Mucosa of rectum (tissue), 2 donors: ENCODE results near the gene CLASRP.
A peak's percentile ranks its signal among the peaks of the same experiment; 100 is the strongest.
"Not testable (repeated sequence)": the region's sequence is repeated elsewhere in the genome, so short reads cannot be mapped to it uniquely, and the experiment has no call there.

ENCODE experiments used
- H3K27ac ChIP-seq, 2 donors: one replicate each; pipeline ENCODE4 v1.7.0; 2013; ENCODE audit warnings: inconsistent platforms in 2 of 2, low read depth in 2 of 2, low read length in 2 of 2
- H3K27me3 ChIP-seq, 2 donors: one replicate each; pipeline ENCODE4 v1.7.0; 2013; ENCODE audit warnings: low read length in 2 of 2; ENCODE audit not compliant: control insufficient read depth in 2 of 2, insufficient read depth in 2 of 2
- H3K36me3 ChIP-seq, 2 donors: one replicate each; pipeline ENCODE4 v1.7.0; 2013; ENCODE audit warnings: low read length in 2 of 2; ENCODE audit not compliant: control insufficient read depth in 2 of 2, insufficient read depth in 2 of 2
- H3K4me1 ChIP-seq, 2 donors: one replicate each; pipeline ENCODE4 v1.7.0; 2013; ENCODE audit warnings: low read length in 2 of 2, mild to moderate bottlenecking in 1 of 2; ENCODE audit not compliant: control insufficient read depth in 2 of 2, insufficient read depth in 2 of 2
- H3K4me3 ChIP-seq, 2 donors: one replicate each; pipeline ENCODE4 v1.7.0; 2013; ENCODE audit warnings: low read length in 2 of 2
- H3K9ac ChIP-seq, 2 donors: one replicate each; pipeline ENCODE4 v1.7.0; 2013; ENCODE audit warnings: low read length in 2 of 2, low read depth in 1 of 2, mild to moderate bottlenecking in 1 of 2
- H3K9me3 ChIP-seq, 2 donors: one replicate each; pipeline ENCODE4 v1.7.0; 2013; ENCODE audit warnings: low read length in 2 of 2; ENCODE audit not compliant: control insufficient read depth in 2 of 2
- donor health status: healthy.
- donor health status: Normal muscosa, but diverticular disease.

Gene CLASRP

DNA sequence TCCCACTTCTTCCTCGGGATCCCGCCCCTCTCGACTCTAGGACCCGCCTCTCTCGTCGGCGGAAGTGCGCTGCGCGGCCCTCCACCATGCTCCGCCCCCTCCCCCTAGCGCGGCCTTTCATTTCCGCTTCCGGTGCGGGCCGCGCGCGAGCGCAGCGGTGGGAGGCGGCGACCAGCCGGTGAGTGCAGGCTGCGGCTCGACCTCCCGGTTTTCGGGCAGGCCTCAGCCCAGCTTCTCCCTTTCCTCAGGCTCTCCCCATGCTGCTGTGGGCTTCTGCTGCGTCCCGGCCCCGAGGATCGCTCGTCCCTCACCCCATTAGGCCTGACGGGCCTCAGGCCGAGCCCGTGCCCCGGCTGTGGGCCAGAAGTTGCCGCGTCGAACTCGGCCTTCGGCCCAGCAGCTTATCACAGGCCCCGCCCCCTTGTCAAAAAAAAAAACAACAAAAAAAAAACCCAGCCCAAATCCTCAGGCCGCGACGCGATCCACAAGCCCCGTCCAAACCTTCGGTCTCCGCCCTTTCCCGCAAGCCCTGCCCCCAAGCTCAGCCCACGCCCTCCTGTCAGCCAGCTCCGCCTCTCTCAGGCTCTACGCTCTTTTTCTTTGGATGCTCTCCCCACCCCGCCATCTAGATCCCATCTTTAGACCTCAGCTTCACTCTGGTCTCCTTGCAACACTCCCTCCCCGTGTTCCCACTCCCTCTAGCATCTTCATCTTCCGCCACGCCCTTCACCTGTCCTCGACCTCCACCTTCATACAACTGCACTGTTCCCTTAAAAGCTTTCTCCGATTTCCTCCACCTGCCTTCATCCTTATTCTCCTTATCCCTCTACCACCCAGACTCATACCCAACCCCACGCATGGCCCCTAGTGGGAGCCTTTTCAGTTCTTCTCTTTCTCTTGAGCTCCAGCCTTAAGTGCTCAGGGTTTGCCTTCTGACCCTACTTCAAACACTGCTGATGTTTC is at the start of gene CLASRP:
Gene CLASRP, plus strand, starts transcription at position 115 of the 963 bp plus-strand sequence. CDS start 1,168 bp downstream, outside the sequence.
- H3K9ac ChIP-seq, result peak within 1 kb of the TSS; percentile 96 to 97
- H3K27ac ChIP-seq, result peak within 1 kb of the TSS; percentile 98 to 99
- peaks cover 33 to 48% of the 10 kb centered on the region in 2 donors for H3K36me3 ChIP-seq
- peak within 1 kb of the TSS; percentile 82 to 86 for H3K4me3 ChIP-seq
- no peaks in the 10 kb centered on the region for H3K9me3 ChIP-seq
- peaks cover 12 to 18% of the 10 kb centered on the region in 2 donors for H3K4me1 ChIP-seq
- H3K27me3 ChIP-seq, result no peaks in the 10 kb centered on the region

GRCh38 chr19:44990459-44990858 is 48.4 kb upstream of the CLASRP start:
- no peak overlapping the region for H3K9ac ChIP-seq
- H3K27ac ChIP-seq, result no peak overlapping the region
- H3K36me3 ChIP-seq, result peaks cover 41 to 56% of the 10 kb centered on the region in 2 donors
- H3K4me1 ChIP-seq, result peaks cover 0 to 2% of the 10 kb centered on the region in 2 donors
- no peak overlapping the region for H3K4me3 ChIP-seq
- no peaks in the 10 kb centered on the region for H3K9me3 ChIP-seq
- no peaks in the 10 kb centered on the region for H3K27me3 ChIP-seq

- H3K4me3 ChIP-seq, result no peak overlapping the region
- no peak overlapping the region for H3K27ac ChIP-seq
- H3K36me3 ChIP-seq, result peaks cover 41 to 51% of the 10 kb centered on the region in 2 donors
- no peak overlapping the region for H3K9ac ChIP-seq
- H3K4me1 ChIP-seq, result peaks cover 0 to 2% of the 10 kb centered on the region in 2 donors
- no peaks in the 10 kb centered on the region for H3K27me3 ChIP-seq
- no peaks in the 10 kb centered on the region for H3K9me3 ChIP-seq
Observed at GRCh38 chr19:44990966-44991365, 47.9 kb upstream of the CLASRP start.

DNA sequence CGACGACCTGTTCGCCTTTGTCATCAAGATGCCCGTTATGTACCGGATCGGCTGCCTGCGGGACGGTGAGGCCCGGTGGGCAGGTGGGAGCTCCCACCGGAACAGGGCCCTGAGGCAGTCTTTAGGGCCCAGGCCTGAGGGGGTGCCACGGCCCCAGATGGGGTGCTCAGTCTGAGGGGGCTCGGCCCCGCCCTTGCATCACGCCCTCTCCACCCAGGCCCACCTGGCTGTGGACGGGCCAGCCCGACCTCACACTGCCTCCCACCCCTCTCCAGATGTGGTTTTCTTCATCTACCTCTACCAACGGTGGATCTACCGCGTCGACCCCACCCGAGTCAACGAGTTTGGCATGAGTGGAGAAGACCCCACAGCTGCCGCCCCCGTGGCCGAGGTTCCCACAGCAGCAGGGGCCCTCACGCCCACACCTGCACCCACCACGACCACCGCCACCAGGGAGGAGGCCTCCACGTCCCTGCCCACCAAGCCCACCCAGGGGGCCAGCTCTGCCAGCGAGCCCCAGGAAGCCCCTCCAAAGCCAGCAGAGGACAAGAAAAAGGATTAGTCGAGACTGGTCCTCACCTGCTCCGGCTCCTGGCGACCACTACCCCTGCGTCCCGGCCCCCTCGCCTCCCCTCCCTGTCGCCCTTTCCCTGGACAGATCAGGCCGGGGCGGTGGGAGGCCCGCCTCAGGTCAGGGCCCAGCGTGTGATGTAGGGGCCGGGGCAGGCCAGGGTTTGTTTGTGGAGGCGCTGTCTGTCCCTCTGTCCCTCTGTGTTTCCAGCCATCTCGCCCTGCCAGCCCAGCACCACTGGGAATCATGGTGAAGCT is 46.3 kb upstream of the CLASRP start:
- Histone ChIP-seq H3K9ac (no peak overlapping the region), H3K27ac (no peak overlapping the region), H3K27me3 (no peaks in the 10 kb centered on the region), H3K36me3 (peaks cover 32 to 37% of the 10 kb centered on the region in 2 donors), H3K4me1 (peaks cover 0 to 2% of the 10 kb centered on the region in 2 donors), H3K9me3 (no peaks in the 10 kb centered on the region), H3K4me3 (no peak overlapping the region)

- peaks cover 25 to 31% of the 10 kb centered on the region in 2 donors for H3K36me3 ChIP-seq
- peaks cover 0 to 2% of the 10 kb centered on the region in 2 donors for H3K4me1 ChIP-seq
Observed at GRCh38 chr19:44993526-44993925, 45.3 kb upstream of the CLASRP start.

DNA sequence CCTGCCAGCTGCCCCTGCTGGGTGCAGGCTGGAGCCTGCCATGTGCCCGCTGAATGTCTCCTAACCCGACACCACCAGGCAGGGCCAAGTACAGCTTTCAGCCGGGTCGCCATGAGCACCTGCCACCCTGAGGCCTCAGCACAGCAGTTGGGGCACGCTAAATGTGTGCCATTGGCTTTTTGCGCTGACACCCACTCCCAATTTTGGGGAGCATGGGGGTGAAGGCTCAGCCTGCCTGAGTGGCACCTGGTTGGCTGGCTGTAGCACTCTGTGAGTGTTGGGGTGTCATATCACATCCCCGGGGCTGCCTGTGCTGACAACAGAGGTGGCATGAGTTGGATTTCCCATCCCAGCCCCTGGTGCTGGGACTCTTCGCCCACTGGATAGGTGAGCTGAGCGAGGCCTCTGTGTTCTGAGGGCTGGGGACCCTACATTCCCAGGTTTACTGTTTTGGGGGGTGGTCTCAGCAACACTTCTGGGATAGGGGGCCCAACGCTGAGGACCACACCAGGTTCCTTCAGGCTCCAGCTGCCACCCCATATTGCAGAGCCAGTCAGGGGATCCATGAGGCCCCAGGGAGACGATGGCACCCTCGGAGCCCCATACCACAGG is 44.8 kb upstream of the CLASRP start:
- Histone ChIP-seq H3K9ac (no peak overlapping the region), H3K27ac (no peak overlapping the region), H3K36me3 (peaks cover 23 to 28% of the 10 kb centered on the region in 2 donors), H3K4me1 (peaks cover 0 to 2% of the 10 kb centered on the region in 2 donors), H3K9me3 (no peaks in the 10 kb centered on the region), H3K27me3 (no peaks in the 10 kb centered on the region), H3K4me3 (no peak overlapping the region)

More at GRCh38 chr19:44993526-44993925, 45.3 kb upstream of the CLASRP start:
- H3K9me3 ChIP-seq, result no peaks in the 10 kb centered on the region
- H3K27ac ChIP-seq, result no peak overlapping the region
- H3K27me3 ChIP-seq, result no peaks in the 10 kb centered on the region
- H3K4me3 ChIP-seq, result no peak overlapping the region
- H3K9ac ChIP-seq, result no peak overlapping the region

- no peak overlapping the region for H3K4me3 ChIP-seq
- H3K27ac ChIP-seq, result no peak overlapping the region
- H3K9ac ChIP-seq, result no peak overlapping the region
- H3K9me3 ChIP-seq, result no peaks in the 10 kb centered on the region
- H3K4me1 ChIP-seq, result peaks cover 4 to 6% of the 10 kb centered on the region in 2 donors
- H3K27me3 ChIP-seq, result no peaks in the 10 kb centered on the region
- H3K36me3 ChIP-seq, result peaks cover 0 to 2% of the 10 kb centered on the region in 2 donors
Observed at GRCh38 chr19:44998025-44998424, 40.8 kb upstream of the CLASRP start.

DNA sequence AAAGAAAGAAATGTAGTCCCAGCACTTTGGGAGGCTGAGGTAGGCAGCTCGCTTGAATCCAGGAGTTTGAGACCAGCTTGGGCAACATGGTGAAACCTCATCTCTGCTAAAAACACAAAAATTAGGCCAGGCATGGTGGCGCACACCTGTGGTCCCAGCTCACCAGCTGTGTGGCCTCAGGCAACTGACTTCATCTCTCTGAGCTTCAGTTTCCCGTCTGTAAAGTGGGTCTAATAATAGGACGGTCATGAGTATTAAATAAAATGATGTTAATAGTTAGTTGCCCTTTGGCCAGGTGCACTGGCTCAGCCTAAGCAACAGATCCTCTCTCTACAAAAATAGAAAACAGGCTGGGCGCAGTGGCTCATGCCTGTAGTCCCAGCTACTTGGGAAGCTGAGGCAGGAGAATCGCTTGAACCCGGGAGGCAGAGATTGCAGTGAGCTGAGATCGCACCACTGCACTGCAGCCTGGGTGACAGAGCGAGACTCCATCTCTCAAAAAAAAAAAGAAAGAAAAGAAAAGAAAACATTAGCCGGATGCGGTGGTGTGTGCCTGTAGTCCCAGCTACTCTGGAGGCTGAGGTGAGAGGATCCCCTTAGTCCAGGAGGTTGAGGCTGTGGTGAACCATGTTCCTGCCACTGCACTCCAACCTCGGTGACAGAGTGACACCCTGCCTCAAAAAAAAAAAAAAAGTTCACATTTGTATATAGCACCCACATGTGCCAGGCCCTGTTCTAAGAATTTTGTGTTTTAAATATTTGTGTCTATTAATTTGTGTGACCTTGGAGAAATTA is 39.5 kb upstream of the CLASRP start:
- not testable (repeated sequence) for H3K9me3 ChIP-seq, H3K27ac ChIP-seq, H3K9ac ChIP-seq, H3K4me3 ChIP-seq, H3K36me3 ChIP-seq, H3K4me1 ChIP-seq, H3K27me3 ChIP-seq

DNA sequence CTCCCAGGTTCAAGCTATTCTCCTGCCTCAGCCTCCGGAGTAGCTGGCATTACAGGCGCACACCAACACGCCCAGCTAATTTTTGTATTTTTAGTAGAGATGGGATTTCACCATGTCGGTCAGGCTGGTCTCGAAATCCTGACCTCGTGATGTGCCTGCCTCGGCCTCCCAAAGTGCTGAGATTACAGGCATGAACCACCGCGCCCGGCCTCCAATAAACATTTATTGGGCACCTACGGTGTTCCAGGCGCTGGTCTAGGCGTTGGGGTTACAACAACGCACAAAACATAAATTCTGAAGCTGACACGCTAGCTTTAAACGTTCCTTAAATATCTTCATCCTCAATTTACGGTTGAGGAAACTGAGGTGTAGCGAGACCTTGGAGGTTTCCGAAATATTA is 38.2 kb upstream of the CLASRP start:
- Histone ChIP-seq H3K27ac (peak overlapping the region; percentile 32 to 68), H3K4me3 (peak overlapping the region; percentile 21 to 67), H3K9ac (peak overlapping the region in 1 of 2 donors; percentile 54)
- H3K36me3 ChIP-seq, H3K9me3 ChIP-seq, H3K27me3 ChIP-seq, H3K4me1 ChIP-seq: not testable (repeated sequence)
